ENCODE measurements around the gene FAM187B.

FAM187B gene

DNA sequence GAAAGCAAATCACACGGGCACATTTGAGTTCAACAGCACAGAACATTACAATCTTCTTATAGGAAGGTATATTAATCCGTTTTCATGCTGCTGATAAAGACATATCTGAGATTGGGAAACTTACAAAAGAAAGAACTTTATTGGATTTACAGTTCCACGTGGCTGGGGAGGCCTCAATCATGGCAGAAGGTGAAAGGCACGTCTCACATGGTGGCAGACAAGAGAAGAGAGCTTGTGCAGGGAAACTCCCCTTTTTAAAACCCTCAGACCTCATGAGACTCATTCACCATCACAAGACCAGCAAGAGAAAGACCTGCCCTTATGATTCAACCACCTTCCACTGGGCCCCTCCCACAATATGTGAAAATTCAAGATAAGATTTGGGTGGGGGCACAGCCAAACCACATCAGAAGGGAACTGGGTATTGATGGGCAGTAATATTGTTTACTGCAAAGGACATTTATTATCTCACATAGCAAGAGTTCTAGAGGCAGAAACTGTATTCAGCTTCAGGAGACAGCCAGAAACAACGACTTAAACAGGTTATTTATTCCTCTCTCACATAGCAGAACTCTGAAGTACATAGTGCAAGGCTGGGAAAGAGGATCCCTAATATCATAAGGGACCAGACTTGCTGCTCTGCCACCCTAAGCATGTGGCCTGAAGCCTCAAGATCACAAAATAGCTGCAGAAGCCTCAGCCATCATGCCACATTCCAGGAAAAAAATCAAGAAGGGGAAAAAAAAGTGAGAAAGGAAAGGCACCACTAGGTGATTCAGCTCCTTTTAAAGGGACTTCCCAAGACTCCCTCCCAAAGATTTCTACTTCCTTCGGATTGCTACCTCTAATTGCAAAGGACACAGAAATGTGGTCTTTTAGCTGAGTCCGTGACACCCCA, 50.9 kb downstream of the FAM187B start:
- H3K4me3 ChIP-seq (ENCODE audit: low read depth, low read length), result no peak overlapping the region
- no peak for DNase-seq (ENCODE audit: low read depth)
- in situ Hi-C loops (cut with HindIII; ENCODE audit: low sequenced_read_pairs), result no loop called here
- TF ChIP-seq, protein P1, sequence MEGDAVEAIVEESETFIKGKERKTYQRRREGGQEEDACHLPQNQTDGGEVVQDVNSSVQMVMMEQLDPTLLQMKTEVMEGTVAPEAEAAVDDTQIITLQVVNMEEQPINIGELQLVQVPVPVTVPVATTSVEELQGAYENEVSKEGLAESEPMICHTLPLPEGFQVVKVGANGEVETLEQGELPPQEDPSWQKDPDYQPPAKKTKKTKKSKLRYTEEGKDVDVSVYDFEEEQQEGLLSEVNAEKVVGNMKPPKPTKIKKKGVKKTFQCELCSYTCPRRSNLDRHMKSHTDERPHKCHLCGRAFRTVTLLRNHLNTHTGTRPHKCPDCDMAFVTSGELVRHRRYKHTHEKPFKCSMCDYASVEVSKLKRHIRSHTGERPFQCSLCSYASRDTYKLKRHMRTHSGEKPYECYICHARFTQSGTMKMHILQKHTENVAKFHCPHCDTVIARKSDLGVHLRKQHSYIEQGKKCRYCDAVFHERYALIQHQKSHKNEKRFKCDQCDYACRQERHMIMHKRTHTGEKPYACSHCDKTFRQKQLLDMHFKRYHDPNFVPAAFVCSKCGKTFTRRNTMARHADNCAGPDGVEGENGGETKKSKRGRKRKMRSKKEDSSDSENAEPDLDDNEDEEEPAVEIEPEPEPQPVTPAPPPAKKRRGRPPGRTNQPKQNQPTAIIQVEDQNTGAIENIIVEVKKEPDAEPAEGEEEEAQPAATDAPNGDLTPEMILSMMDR (IDR thresholded peaks at IDR 0.05; ENCODE audit: low read depth, low read length, missing control alignments), result no peak

DNA sequence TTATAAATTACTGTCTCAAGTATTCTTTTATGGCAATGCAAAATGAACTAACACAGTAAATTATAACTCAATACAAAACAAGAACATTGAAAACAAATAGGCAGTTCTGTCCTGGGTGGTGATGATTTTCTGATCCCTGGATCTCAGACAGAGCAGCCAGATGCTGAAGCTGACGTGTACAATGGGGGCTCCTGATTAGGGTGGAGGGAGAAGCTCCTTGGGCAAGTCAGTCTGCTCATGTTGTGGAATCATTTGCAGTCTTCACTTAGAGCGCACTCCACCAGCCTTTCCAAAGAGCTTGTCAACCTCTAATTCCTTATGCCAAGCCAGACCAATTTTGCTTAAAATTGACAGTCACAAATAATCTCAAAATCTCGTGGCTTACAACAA, 52.4 kb downstream of the FAM187B start:
- no peak overlapping the region for H3K4me3 ChIP-seq (ENCODE audit: low read depth, low read length)
- TF ChIP-seq, protein P1 (IDR thresholded peaks at IDR 0.05; ENCODE audit: low read depth, low read length, missing control alignments), result no peak
- in situ Hi-C loops (cut with HindIII; ENCODE audit: low sequenced_read_pairs), result no loop called here
- no peak for DNase-seq (ENCODE audit: low read depth)

Data from astrocyte of the cerebellum (primary cell).